ENCODE results near the gene P3H3.

Gene P3H3

GRCh38 chr12:6827982-6828780 is at the start of gene P3H3:
TSS of gene P3H3 (plus strand) at chr12:6828407. CDS start at chr12:6828441, 34 bp downstream.
- DNase-seq: peak; percentile 47
- in situ Hi-C loops (cut with MboI; ENCODE audit: low pct_unique_long_range_greater_than_20kb, low sequenced_read_pairs): no loop called here

- peak; percentile 97 for DNase-seq
- in situ Hi-C loops (cut with MboI; ENCODE audit: low pct_unique_long_range_greater_than_20kb, low sequenced_read_pairs): no loop called here
Observed at GRCh38 chr12:6778574-6779550, 49.3 kb upstream of the P3H3 start.

GRCh38 chr12:6779708-6780432 is 48.3 kb upstream of the P3H3 start:
- in situ Hi-C loops (cut with MboI; ENCODE audit: low pct_unique_long_range_greater_than_20kb, low sequenced_read_pairs): no loop called here

GRCh38 chr12:6780573-6780972 is 47.6 kb upstream of the P3H3 start:
- in situ Hi-C loops (cut with MboI; ENCODE audit: low pct_unique_long_range_greater_than_20kb, low sequenced_read_pairs): no loop called here
- no peak for DNase-seq

More at GRCh38 chr12:6779708-6780432, 48.3 kb upstream of the P3H3 start:
- DNase-seq: peak; percentile 13

- in situ Hi-C loops (cut with MboI; ENCODE audit: low pct_unique_long_range_greater_than_20kb, low sequenced_read_pairs): no loop called here
Observed at GRCh38 chr12:6782119-6782518, 46.1 kb upstream of the P3H3 start.

GRCh38 chr12:6782850-6783566 is 45.2 kb upstream of the P3H3 start:
- in situ Hi-C loops (cut with MboI; ENCODE audit: low pct_unique_long_range_greater_than_20kb, low sequenced_read_pairs): no loop called here
- no peak for DNase-seq

More at GRCh38 chr12:6782119-6782518, 46.1 kb upstream of the P3H3 start:
- DNase-seq: no peak

- DNase-seq: no peak
- in situ Hi-C loops (cut with MboI; ENCODE audit: low pct_unique_long_range_greater_than_20kb, low sequenced_read_pairs): no loop called here
Observed at GRCh38 chr12:6783828-6784227, 44.4 kb upstream of the P3H3 start.

GRCh38 chr12:6784296-6784695 is 43.9 kb upstream of the P3H3 start:
- in situ Hi-C loops (cut with MboI; ENCODE audit: low pct_unique_long_range_greater_than_20kb, low sequenced_read_pairs): no loop called here
- DNase-seq: no peak

GRCh38 chr12:6784761-6785160 is 43.4 kb upstream of the P3H3 start:
- DNase-seq: no peak

GRCh38 chr12:6786416-6787094 is 41.7 kb upstream of the P3H3 start:
- in situ Hi-C loops (cut with MboI; ENCODE audit: low pct_unique_long_range_greater_than_20kb, low sequenced_read_pairs): no loop called here
- DNase-seq: peak; percentile 37

More at GRCh38 chr12:6784761-6785160, 43.4 kb upstream of the P3H3 start:
- in situ Hi-C loops (cut with MboI; ENCODE audit: low pct_unique_long_range_greater_than_20kb, low sequenced_read_pairs): no loop called here

GRCh38 chr12:6787309-6787708 is 40.9 kb upstream of the P3H3 start:
- no peak for DNase-seq
- in situ Hi-C loops (cut with MboI; ENCODE audit: low pct_unique_long_range_greater_than_20kb, low sequenced_read_pairs): no loop called here

GRCh38 chr12:6788972-6789924 is 39.0 kb upstream of the P3H3 start, which contains the start of gene CD4:
TSS of gene CD4 (plus strand) at chr12:6789528. CDS start at chr12:6800139, 10,611 bp downstream.
- in situ Hi-C loops (cut with MboI; ENCODE audit: low pct_unique_long_range_greater_than_20kb, low sequenced_read_pairs): no loop called here
- peak; percentile 88 for DNase-seq

- in situ Hi-C loops (cut with MboI; ENCODE audit: low pct_unique_long_range_greater_than_20kb, low sequenced_read_pairs): no loop called here
- peak; percentile 56 for DNase-seq
Observed at GRCh38 chr12:6790496-6791150, 37.6 kb upstream of the P3H3 start.

GRCh38 chr12:6791931-6792520 is 36.2 kb upstream of the P3H3 start:
- in situ Hi-C loops (cut with MboI; ENCODE audit: low pct_unique_long_range_greater_than_20kb, low sequenced_read_pairs): no loop called here
- peak; percentile 43 for DNase-seq

- in situ Hi-C loops (cut with MboI; ENCODE audit: low pct_unique_long_range_greater_than_20kb, low sequenced_read_pairs): no loop called here
- peak; percentile 94 for DNase-seq
Observed at GRCh38 chr12:6792522-6793201, 35.5 kb upstream of the P3H3 start.

GRCh38 chr12:6795088-6795487 is 33.1 kb upstream of the P3H3 start:
- DNase-seq: no peak
- in situ Hi-C loops (cut with MboI; ENCODE audit: low pct_unique_long_range_greater_than_20kb, low sequenced_read_pairs): no loop called here
